ENCODE measurements around the gene PADI3.

GRCh38 chr1:17227358-17227915, 21.5 kb upstream of the PADI3 start:
- TF ChIP-seq, protein P1, sequence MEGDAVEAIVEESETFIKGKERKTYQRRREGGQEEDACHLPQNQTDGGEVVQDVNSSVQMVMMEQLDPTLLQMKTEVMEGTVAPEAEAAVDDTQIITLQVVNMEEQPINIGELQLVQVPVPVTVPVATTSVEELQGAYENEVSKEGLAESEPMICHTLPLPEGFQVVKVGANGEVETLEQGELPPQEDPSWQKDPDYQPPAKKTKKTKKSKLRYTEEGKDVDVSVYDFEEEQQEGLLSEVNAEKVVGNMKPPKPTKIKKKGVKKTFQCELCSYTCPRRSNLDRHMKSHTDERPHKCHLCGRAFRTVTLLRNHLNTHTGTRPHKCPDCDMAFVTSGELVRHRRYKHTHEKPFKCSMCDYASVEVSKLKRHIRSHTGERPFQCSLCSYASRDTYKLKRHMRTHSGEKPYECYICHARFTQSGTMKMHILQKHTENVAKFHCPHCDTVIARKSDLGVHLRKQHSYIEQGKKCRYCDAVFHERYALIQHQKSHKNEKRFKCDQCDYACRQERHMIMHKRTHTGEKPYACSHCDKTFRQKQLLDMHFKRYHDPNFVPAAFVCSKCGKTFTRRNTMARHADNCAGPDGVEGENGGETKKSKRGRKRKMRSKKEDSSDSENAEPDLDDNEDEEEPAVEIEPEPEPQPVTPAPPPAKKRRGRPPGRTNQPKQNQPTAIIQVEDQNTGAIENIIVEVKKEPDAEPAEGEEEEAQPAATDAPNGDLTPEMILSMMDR (IDR thresholded peaks at IDR 0.05; ENCODE audit: low read length): no peak
- no peak for TF ChIP-seq EZH2 (IDR thresholded peaks at IDR 0.05; ENCODE audit: borderline replicate concordance, low read length)

Data from OCI-LY1 (cell line).